Activated naive CD4-positive, alpha-beta T cell (primary cell): ENCODE measurements around the gene KMT2D.
"Not testable (repeated sequence)": the region's sequence is repeated elsewhere in the genome, so short reads cannot be mapped to it uniquely, and the experiment has no call there.

ENCODE experiments used
- DNase-seq, 4 experiments: peaks; one replicate each; lab custom pipeline; 2025; lab: John Stamatoyannopoulos, UW

Gene KMT2D

DNA sequence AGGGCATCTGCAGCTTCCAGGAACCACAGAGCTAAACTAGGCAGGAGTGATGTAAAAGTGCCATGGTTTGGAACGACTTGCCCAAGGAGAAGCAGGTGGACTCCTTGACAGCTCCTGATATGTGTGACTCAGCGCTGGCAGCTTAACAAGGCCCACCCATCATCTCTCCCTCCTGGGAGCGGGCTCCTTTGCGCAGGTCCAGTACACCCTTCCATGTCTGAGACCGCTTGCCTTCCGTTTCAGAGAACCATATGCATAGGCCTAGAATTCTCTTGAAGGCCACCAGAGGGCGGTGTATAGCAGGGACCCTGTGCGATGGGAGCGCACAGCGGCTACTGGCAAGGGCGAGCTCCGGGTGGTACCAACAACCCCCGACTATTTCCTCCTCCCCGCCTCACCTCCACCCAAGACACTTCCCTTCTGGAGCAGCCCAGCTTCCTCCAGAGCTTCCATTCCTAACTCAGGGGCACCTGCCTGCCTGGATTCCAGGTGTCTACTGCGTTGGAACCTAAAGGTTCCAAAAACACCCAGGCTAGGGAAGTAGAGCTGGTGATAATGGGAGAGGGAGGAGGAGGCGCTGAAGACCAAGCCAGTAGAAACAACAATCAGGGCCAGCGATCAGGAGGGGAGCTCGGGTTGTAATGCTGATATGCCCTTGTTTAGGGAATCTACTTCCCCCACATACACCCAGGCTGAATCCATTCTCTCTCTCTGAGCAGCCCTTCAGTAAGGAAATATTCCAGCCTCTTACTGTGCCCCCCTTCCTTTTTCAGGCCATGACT lies 27.7 kb upstream of the KMT2D start:
- DNase-seq = peak; percentile 20 to 50 (median 36)

DNA sequence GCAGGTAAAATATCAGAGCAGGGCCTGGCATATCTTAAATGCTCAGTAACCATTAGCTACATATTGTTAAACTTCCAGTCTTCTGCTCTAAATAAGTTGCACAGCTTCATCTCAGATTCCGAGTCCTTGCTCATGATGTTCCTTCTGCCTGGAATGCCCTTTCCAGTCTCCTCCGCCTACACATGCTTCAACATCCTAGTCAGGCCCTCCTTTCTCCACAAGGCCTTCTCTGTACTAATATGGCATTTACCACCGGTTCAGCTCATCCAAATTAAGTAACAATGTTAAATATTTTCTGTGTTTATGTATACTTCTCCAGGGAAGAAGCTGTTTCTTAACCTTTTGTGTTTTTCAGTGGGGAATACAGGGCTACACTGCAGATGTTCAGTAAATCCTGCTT lies 25.5 kb upstream of the KMT2D start:
- DNase-seq = no peak

DNA sequence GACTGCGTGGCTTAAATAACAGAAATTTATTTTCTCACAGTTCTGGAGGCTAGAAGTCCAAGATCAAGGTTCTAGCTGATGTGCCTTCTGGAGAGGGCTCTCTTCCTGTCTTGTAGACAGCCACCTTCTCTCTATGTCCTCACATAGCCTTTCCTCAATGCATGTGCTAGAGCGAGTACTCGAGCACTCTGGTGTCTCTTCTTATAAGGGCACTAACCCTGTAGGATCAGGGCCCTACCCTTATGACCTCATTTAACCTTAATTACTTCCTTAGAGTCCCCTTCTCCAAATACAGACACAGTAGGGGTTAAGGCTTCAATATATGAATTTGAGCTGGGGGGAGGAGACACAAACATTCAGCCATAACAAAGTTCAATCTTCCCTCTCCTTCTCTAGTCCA lies 23.8 kb upstream of the KMT2D start:
- DNase-seq = no peak

DNA sequence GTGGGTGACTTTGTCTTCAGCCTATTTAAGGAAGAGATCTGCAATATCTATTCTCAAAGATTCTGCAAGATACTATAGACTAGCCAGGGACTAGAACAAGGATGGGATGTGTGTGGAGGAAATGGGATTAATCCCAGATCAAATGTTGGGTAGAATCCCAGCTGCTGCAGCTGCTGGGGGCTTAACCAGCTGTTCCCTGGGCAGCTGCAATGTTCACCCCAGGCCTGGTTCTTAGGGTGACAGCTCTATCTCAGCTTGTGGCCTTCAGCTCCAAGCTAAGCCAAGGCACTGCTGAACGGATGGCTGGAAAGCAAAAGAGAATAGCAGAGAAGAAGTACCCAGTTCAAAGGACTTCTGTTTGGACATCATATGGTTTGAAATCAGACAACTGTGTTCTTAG lies 19.2 kb upstream of the KMT2D start:
- DNase-seq = no peak

DNA sequence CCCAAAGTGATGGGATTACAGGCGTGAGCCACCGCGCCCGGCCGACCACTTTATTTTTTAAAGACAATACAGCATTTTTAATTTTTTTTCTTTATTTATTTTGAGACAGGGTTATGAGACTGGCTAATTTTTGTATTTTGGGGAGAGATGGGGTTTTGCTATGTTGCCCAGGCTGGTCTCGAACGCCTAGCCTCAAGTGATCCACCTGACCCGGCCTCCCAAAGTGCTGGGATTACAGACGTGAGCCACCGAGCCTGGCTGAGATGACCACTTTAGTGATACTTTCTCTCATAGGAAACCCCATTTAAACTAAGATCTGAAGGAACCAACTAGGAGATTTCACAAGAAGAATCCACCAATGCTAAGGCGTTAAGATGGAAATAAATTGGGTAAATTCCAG lies 10.4 kb upstream of the KMT2D start:
- no peak for DNase-seq

DNA sequence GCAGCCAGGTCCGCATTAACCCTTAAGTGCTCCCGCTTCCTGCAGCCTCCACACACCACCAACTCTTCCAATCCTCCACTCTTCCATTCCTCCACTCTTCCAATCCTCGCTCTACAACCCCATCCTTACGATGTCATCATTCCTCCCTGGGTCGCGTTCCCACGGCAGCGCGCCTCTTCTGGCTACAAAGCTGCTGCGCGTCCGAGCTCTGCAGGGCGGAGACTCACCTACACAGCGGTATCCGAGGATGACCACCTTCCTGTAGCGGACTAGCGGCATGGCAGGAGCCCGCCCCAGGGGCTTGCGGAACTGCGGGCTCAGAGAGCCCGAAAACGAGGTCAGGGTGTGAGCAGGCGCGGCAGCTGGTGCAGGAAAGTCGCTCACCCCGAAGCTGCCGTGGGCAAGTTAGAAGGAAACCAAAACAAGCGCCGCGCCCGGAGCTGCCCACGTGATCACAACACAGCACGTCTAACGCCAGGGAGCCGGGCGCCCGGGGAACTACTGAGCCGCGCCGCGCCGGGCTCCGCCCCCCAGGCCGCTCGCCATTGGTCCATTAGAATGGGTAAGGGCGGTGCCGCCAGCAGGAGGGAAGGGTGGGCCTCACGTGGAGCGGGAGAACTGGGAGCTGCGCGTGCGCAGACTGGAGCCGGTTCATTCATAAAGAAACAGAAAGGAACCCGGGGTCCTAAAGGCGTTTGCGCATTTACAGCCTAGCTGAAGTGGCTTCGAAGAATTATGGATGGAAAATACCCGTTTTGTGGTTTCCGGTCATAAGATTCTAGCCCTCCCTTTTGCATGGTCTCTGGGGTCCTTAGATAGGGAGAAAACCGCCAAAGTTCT lies 9.1 kb upstream of the KMT2D start, which contains the start of gene RHEBL1:
Gene RHEBL1 (minus strand): TSS at position 473 of the 840 bp plus-strand sequence. CDS start 194 bp downstream, at position 279.
- peak; percentile 93 to 98 (median 97) for DNase-seq

DNA sequence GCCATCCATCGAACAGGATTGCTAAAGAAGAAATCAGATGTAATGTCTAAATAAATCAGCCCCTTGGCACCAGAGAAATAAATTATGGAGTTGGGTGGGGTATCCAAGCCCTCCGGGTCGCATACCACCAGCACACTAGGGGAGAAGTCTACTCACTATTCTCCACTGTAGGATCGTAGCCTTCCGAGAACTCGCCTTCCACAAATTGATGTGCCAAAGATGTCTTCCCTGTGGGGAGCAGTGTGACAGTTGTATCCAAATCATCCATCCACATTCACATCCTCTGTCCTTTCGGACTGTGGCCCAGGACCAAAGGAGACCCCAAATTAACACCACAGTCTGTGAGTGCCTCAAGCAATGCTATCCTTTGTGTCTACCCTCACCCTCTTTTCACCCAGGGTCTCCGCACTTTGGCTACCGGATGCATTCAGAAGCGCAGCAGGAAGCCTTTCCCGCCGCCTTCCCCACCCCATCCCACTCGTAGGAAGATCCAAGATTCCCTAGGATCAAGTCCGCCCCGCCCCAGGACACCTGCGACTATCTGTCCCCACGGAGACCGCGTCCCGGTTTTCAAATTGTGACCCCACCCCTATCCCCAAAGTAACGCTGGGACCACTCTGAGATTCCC lies 8.4 kb upstream of the KMT2D start:
- DNase-seq = no peak

DNA sequence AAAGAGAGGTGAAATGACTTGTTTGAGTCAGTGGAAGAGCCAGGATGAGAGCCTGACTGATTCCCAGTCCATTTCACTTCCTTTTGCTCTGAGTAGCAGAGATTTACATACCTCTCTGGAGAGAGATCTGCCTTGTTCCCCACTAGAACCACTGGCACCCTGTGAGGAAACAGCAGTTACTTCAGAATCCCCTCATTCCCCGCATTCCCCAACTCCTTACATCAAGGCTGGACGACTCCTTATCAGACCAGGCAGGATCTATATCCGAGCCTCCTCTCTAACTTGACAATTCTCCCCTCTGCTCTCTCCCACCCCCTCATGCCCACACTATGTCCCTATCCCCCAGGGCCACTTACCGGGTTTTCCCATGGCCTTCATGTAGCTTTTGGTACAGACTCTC lies 5.5 kb upstream of the KMT2D start:
- no peak for DNase-seq

DNA sequence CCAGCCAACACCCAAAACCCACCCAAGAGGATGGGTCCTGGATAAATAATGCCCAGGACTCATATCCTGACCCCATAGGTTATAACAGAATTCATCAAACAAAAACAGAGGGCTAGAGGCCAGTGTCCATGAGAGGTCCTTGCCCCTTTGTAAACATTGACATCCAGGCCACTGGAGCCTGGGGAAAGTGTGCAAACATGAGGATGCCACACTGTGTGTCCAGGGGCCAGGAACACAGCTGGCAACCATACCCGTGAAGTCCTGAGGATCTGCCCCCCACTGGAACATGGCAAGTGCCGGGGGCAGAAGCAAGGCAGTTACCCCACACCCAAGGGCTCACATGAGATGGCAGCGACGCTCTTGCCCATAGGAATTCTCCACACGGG lies 4.2 kb upstream of the KMT2D start:
- DNase-seq = no peak

DNA sequence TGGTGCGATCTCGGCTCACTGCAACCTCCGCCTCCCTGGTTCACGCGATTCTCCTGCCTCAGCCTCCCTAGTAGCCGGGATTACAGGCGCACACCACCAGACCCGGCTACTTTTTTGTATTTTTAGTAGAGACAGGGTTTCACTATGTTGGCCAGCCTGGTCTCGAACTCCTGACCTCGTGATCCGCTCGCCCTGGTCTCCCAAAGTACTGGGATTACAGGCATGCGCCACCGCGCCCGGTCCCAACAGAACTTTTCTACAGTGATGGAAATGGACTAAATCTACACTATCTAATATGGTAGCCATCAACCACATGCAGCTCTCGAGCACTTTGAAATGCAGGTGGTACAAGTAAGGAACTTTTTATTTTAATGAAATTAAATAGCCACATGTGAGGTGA lies 1.3 kb upstream of the KMT2D start:
- not testable (repeated sequence) for DNase-seq

DNA sequence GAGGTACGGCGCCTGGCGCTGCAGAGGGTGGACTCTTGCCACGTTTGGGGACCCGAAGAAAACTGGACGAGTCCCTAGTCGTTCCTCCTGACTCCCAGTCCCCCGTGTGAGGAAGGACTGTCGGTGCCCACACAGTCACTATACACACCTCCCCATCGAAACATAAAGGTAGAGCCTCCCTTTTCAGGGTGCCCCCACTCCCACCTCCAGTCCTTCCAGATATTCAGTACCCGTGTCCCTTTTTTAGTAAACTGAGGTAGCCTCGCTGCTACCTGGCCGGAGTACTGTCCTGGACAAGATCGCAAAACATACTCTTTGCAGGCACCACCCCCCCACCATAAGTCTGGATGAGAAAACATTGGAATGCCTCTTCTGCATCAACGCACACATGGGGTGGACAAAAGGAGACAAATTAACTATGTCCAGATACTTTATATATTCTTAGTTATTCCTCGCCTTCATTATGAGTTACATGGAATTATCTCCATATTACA lies 610 bp upstream of the KMT2D start:
- DNase-seq = no peak

DNA sequence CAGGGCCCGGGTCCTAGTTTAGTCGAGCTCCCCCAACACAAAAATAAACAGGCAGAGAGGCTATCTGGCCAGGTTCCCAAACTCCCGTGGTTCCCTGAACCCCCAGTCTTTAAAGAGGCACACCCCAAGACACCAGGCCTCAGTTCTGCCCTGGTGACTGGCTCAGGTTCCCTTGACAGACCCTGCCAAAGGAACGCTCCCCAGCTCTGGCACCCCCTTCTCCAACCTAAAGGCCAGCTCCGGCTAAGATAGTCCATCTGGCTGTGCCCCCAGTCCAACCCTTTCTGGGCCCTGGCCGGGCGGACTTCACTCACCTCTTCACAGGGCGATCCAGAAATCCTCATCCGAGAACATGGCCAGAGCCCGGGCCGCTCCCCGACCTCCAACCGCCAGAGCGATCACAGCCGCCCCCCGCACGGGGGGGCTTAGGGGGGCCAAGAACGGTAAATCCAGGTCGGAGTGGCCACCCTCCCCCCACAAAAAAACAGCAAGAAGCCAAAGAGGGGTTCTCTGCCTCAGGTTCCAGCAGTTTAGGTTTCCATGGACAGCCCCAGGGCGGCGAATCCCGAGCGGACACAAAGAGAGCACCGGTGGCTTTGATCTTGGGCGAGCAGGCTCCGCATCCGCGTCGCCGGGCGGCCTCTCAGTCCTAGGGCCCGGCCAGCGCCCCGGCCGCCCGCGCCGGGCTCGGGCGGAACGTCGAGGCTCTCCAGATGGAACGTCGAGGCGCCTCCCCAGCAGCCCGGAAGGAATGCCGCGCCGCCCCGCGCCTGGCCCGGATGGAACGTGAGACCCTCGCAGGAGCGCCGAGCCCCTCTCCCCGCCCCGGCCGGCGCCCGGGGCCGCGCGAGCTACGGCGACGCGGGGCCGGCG lies 1.1 kb downstream of the KMT2D start:
- DNase-seq = no peak

DNA sequence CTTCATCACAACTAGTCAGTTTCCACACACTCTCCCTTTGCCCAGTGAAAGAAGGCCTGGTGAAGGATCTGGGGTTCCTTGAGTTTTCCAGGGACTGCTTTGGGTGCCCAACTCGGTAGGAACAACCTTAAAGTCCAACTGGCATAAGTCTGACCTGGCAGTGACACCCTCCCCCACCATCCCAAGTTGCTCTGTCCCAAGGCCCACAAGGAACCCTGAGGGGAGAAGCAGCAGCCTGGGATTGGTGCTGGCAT lies 1.6 kb downstream of the KMT2D start:
- DNase-seq = no peak

DNA sequence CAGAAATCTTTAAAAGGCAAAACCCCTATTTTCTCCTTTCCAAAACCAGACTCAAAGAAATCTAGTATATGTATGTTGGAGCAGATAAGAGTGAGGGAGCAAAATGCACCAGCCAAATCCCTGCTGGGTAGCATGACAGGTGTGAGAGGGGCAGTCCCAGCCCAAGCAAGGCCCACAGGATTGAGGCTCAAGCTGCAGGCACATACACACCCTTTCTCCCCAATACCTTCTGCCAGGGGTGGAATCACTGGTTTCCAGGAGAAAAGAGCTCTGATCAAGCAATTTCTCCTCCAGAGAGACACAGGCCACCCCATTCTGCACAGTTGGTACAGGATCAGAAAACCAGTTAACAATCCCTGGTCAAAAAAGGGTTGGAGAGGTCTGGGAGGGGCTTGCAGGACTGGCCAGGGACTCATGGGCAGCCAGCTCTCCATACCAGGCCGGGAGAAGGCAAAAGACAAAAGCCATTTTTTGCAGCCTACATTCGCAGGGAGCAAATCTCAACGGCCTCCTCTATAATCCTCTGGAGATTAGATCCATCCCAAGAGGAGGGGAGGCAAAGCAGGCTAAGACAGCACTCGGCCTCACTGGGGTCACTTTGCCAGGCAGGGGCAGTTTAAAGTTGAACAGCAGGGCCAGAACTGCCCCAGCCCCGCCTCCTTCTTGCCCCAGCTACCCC lies 2.1 kb downstream of the KMT2D start:
- DNase-seq = no peak

DNA sequence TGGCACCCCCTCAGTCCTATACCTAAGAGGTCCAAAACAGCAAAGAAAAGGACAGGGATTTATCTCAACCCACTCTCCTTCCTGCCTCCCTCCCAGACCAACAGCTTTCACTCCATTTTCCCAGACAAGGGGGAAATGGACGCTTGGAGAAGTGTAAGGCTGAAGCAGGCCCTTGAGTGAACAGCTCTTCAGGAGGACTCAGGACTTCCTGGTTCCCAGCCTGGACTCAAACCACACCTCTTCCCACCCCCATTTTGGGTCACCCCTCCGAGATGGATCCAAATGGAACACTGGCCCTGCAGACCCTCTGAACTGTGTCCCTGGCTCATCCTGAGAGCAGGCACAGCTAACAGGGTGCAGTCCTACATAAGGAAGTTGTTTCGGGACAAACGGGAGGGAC lies 2.7 kb downstream of the KMT2D start:
- DNase-seq = no peak

DNA sequence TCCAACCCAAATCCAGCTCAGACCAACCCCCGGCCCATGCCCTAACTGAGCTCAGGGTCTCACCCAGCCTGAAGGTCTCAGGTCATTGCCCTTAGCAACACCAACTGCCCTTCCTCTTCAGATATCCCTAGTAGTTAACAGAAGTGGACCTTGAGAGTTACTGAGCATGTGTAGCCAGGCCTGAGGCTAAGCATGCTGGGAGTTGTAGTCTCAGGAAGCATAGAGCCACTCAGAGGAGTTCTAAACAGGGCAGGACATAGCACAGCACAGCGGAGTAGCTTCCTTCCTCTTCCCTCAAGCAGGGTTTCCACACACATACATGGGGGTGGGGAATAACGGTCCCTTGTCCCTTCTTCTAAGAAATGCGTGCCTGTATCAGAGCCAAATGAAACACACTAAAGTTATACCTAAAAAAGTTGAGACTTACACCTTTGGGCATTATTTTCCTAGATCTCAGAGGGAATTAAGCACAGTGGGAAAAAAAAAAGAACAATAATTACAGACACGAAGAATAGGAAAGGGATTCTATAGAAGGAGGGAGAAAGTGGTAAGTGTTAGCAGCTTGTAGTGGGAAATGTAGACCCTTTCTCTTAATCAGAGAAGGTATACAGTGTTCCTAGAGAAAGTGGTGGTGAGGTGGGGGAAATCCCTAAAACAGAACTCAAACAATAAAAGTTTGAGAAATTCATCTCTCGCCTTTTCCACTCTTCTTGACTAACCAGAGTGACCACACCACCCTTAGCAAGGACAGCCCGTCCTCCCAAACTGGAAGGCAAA lies 4.4 kb downstream of the KMT2D start:
- DNase-seq = no peak

DNA sequence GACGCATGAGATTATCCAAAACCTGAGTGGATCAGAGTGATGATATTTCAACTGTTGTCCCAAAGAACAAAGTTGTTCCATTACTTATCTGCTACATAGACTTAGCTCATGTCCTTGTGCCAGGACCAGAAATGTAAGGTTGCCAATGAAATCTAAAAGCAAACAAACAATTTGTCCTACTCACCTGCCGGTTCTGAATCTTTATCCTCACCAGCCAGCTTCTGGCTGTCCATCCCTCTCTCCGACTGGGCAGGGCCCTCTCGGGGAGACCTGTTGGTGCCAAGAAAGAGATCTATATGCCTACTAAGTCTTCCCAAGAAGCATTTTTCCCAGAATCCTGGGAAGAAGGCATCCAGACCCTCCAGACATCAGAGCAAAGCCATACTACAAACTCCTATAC lies 5.5 kb downstream of the KMT2D start:
- no peak for DNase-seq

DNA sequence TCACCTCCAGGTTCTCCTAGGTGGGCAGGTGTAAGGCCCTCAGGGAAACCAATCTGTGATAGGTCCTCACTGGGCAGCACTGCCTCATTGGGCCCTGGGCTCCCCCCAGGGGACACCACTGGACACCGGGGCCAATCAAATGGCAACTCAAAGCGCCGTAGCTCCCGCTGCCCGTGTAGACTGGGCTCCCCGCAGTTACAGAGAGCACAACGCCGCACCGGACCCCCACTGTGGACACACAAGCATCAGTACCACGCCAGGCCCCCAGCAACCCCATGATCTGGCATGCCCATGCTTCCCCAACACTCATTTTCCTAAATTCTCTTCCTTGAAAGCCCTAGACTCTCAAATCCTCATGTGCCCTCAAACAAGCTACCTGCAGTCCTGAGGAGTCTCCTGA lies 6.1 kb downstream of the KMT2D start:
- DNase-seq = no peak

DNA sequence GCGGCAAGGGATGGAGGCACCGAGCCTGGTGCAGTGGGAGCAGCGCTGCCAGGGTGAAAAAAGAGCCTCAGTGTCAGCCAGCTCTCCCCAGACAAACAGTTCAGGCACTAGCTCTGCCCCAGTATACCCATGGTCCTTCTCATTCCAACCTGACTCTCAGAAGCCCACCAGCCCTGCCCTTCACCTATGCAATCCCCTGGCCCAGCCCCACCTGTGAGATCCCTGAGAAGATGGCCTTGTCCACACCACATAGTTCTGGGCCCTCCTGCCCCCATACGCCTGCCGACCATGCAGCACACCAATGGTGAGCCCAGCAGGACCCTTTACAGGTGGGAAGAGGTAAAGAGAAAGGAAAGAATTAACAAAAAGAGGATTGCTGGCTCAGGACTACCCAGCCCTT lies 6.5 kb downstream of the KMT2D start:
- no peak for DNase-seq

DNA sequence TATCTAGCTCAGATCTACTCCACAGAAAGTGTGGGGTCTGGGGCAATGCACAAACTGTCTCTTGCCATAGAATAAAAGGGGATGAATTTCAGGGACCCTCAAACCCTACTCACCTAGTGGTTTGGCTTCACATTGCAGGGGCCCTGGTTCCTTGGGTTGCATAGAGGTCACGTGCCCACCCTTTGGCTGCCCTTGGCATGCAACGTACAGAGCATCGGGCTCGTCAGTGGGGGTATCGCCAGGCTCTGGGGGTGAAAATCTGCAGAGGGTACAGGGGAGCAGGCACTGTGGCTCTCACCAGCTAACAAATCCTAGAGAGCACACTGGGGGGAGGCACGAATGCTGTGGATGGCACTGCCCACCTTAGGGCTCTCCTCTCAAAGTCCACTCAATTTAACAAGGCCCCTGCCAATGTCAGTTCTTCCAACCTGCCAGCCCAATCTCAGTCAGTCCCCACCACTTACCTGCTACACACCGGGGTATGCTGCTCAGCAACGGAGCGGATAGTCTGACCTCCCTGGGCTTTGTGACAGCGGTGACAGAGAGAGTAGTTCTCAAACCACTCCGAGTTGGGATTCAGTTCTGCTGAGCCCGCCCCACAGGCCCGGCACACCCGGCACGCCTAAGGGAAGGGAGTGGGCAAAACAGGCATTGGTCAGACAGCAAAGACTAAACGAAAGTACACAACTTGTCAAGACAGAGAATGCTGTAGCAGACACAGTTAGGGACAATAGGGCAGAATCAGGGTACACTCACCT lies 8.0 kb downstream of the KMT2D start:
- no peak for DNase-seq
